ENCODE data around the gene ZEB2. TPM values are rescaled to one million over a fixed set of nuclear protein-coding genes. Genes with fewer than 3 reads are reported as not detected.

The ZEB2 gene
- total RNA-seq, 2 experiments from 2014 or later, result 13.5 to 14.9 TPM

GRCh38 chr2:144517866-144518747 is 1.8 kb downstream of the ZEB2 start:
- Mint-ChIP-seq H3K4me3 (no peak overlapping the region), H3K36me3 (ENCODE audit: low read depth) (peaks cover 5% of the 10 kb centered on the region), H3K9me3 (no peaks in the 10 kb centered on the region), H3K27me3 (peaks cover 32% of the 10 kb centered on the region), H3K27ac (no peak overlapping the region), H3K4me1 (ENCODE audit: low read depth) (peaks cover 26% of the 10 kb centered on the region)
- CTCF ChIA-PET, result interaction anchor here (1.0 to 1.3 kb wide), 2 partner anchors 332 to 522 kb away, joined by 3 read pairs; no protein-coding TSS in a partner anchor
- POLR2A ChIA-PET, result no interaction called here
- TF ChIP-seq, protein P1, sequence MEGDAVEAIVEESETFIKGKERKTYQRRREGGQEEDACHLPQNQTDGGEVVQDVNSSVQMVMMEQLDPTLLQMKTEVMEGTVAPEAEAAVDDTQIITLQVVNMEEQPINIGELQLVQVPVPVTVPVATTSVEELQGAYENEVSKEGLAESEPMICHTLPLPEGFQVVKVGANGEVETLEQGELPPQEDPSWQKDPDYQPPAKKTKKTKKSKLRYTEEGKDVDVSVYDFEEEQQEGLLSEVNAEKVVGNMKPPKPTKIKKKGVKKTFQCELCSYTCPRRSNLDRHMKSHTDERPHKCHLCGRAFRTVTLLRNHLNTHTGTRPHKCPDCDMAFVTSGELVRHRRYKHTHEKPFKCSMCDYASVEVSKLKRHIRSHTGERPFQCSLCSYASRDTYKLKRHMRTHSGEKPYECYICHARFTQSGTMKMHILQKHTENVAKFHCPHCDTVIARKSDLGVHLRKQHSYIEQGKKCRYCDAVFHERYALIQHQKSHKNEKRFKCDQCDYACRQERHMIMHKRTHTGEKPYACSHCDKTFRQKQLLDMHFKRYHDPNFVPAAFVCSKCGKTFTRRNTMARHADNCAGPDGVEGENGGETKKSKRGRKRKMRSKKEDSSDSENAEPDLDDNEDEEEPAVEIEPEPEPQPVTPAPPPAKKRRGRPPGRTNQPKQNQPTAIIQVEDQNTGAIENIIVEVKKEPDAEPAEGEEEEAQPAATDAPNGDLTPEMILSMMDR (IDR thresholded peaks at IDR 0.05), result no peak
- ATAC-seq (no peak), DNase-seq (peak; percentile 32)
- intact Hi-C loops (cut with micrococcal nuclease), result loop anchor here (5.0 to 10.0 kb wide), 3 partner anchors 186 to 333 kb away; a partner anchor contains a TSS

DNA sequence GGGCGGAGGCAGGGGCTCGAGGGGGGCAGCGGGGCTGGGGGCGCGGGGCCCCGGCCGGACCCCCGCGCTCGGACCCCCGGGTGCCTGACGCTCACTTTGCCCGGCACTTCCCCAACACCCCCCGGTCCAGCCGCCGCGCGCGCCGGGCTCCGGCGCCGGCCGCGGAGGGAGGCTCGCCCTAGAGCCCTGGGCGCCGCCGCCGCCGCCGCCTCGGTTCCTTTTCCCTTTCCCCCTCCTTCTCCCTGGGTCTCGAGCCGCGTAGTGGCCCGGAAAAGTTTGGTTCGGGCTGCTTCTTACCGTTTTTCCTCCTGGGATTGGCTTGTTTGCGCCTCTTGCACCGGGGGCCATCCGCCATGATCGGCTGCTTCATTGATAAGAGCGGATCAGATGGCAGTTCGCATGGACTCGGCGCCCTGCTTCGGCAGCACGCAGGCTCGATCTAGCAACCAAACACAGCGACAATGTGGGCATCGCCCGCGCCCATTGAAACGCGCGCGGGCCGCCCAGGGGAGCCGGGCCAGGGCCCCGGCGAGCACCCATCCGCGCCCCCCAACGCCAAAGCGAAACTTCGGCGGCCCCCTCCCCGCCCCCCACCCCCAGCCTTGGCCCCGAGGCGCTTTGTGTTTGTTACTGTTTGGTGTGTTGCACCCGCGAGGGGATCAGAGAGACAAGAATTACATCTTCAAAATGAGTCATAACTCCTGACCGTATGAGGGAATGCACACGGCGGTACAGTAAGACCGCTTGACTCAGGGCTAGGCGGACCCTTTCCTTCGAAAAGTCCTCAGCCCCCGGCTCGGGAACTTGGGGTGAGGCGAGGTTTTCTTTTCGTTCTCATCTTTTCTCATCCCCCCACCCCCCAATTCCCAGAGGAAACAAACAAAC is 2.7 kb downstream of the ZEB2 start:
- Mint-ChIP-seq H3K9me3 (no peaks in the 10 kb centered on the region), H3K4me1 (ENCODE audit: low read depth) (peaks cover 27% of the 10 kb centered on the region), H3K27me3 (peaks cover 31% of the 10 kb centered on the region), H3K4me3 (no peak overlapping the region), H3K27ac (no peak overlapping the region), H3K36me3 (ENCODE audit: low read depth) (peaks cover 9% of the 10 kb centered on the region)
- CTCF ChIA-PET, result interaction anchor here (1.3 kb wide), 1 partner anchor 331 kb away, joined by 3 read pairs; no protein-coding TSS in a partner anchor
- peak; percentile 72 for ATAC-seq
- intact Hi-C loops (cut with micrococcal nuclease), result loop anchor here (5.0 to 10.0 kb wide), 3 partner anchors 185 to 332 kb away; a partner anchor contains a TSS
- POLR2A ChIA-PET, result no interaction called here
- DNase-seq, result peak; percentile 80
- TF ChIP-seq, protein P1 (IDR thresholded peaks at IDR 0.05), result no peak

DNA sequence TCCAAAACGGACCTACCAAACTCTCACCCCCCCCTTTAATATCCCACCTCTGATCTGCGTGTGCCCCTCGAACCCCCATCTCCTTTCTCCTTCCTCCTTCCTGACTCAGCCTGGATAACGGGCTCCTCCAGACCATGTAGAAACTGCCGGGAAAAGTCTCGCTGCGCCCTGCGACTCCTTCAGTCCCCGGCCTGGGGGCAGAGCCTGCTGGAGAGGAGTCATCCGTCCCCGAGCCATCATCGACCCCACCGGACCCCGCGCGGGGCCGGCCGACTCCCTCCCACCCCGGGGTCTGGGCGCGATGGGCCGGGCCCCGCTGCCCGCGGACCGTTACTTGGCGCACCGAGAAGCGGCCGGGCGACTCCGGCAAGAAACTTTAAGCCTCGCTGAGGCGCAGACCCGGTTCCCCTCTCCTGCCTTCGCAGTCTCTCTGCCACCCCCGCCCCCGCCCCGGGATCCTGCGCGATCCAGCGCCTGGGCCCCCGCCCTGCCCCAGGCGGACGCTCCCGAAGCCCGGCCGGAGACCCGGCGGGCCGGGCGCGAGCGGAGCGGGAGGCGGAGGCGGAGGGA is 3.4 kb downstream of the ZEB2 start:
- Mint-ChIP-seq H3K27ac (peak overlapping the region; percentile 88), H3K9me3 (no peaks in the 10 kb centered on the region), H3K27me3 (peaks cover 27% of the 10 kb centered on the region), H3K4me1 (ENCODE audit: low read depth) (peaks cover 30% of the 10 kb centered on the region), H3K4me3 (peak overlapping the region; percentile 74), H3K36me3 (ENCODE audit: low read depth) (peaks cover 9% of the 10 kb centered on the region)
- CTCF ChIA-PET, result no interaction called here
- ATAC-seq (peak; percentile 17), DNase-seq (peak; percentile 44)
- TF ChIP-seq, protein P1 (IDR thresholded peaks at IDR 0.05), result no peak
- intact Hi-C loops (cut with micrococcal nuclease), result loop anchor here (5.0 to 10.0 kb wide), 3 partner anchors 184 to 332 kb away; a partner anchor contains a TSS
- POLR2A ChIA-PET, result no interaction called here

GRCh38 chr2:144515696-144516410 is 4.1 kb downstream of the ZEB2 start:
- intact Hi-C loops (cut with micrococcal nuclease), result loop anchor here (5.0 to 10.0 kb wide), 3 partner anchors 184 to 331 kb away; a partner anchor contains a TSS
- Mint-ChIP-seq H3K27ac (peak overlapping the region; percentile 88), H3K27me3 (peaks cover 21% of the 10 kb centered on the region), H3K9me3 (no peaks in the 10 kb centered on the region), H3K36me3 (ENCODE audit: low read depth) (peaks cover 9% of the 10 kb centered on the region), H3K4me1 (ENCODE audit: low read depth) (peaks cover 34% of the 10 kb centered on the region), H3K4me3 (peak overlapping the region; percentile 74)
- ChIA-PET POLR2A (no interaction called here), CTCF (no interaction called here)
- DNase-seq (peak; percentile 57), ATAC-seq (peak; percentile 22)
- TF ChIP-seq, protein P1 (IDR thresholded peaks at IDR 0.05), result no peak

Measured in activated CD8-positive, alpha-beta T cell treated with anti-CD3 and anti-CD28 coated beads for 36 hours (primary cell).